Measurements from ENCODE around the gene BAK1. TPM values are rescaled to one million over a fixed set of nuclear protein-coding genes. Genes with fewer than 3 reads are reported as not detected.

Gene BAK1
- total and polyA plus RNA-seq, 2 of the 13 experiments (the other 11 are each of a cell fraction or from before 2014, with no cell fraction given): 15.0 to 23.8 TPM

DNA sequence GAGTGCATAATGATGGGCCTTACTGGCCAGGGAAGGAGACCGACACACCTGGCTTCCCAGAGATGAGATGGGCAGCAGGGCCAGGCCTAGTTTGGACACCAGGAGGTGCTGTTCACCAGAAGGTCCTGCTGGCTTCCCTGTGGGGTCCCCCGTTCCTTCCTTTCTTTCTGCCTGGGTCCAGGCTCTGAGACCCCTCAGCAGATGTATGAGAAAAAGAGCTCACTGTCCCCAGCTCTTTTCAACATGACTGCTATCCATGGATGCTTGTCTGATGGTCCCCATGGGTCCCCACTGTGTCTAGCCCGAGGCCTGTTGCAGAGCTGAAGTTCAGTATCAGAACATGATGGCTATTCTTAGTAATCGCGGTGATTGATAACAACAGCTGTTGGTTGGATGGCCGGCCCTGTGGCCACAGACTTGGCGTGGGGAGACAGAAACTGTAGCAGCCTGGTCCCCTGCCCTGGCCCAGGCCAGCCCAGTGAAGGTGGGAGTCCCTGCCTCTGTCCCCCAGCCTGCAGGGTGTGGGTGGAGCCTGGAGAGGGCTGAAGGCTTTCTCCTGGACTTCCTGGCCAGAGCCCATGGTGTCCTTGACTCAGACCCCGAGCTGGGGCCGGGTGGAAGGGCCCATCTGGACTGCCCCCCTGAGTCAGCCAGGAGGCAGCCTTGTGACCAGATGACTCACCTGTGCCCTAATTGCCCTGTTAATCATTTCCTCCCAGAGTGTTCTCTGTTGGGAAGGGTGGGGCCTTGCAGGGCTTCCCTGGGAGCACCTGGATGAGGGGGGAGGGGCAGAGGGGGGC lies 9.9 kb upstream of the BAK1 start (continued):
- TF ChIP-seq, protein P1, sequence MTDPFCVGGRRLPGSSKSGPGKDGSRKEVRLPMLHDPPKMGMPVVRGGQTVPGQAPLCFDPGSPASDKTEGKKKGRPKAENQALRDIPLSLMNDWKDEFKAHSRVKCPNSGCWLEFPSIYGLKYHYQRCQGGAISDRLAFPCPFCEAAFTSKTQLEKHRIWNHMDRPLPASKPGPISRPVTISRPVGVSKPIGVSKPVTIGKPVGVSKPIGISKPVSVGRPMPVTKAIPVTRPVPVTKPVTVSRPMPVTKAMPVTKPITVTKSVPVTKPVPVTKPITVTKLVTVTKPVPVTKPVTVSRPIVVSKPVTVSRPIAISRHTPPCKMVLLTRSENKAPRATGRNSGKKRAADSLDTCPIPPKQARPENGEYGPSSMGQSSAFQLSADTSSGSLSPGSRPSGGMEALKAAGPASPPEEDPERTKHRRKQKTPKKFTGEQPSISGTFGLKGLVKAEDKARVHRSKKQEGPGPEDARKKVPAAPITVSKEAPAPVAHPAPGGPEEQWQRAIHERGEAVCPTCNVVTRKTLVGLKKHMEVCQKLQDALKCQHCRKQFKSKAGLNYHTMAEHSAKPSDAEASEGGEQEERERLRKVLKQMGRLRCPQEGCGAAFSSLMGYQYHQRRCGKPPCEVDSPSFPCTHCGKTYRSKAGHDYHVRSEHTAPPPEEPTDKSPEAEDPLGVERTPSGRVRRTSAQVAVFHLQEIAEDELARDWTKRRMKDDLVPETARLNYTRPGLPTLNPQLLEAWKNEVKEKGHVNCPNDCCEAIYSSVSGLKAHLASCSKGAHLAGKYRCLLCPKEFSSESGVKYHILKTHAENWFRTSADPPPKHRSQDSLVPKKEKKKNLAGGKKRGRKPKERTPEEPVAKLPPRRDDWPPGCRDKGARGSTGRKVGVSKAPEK (CRISPR knock-in tag; IDR thresholded peaks at IDR 0.05; ENCODE audit: borderline replicate concordance): no peak
- TF ChIP-seq ZFP62 (CRISPR knock-in tag; IDR thresholded peaks at IDR 0.05) (no peak), SIX1 (CRISPR knock-in tag; IDR thresholded peaks at IDR 0.05; ENCODE audit: borderline replicate concordance) (no peak), AGO2 (optimal IDR thresholded peaks at IDR 0.05; ENCODE audit: low read depth, low read length) (no peak), MEF2D (CRISPR knock-in tag; IDR thresholded peaks at IDR 0.05) (peak; percentile 73; the same call in 1 of the 2 replicates), ZNF121 (CRISPR knock-in tag; IDR thresholded peaks at IDR 0.05) (peak; percentile 26; the same call in 1 of the 2 replicates), KLF16 (CRISPR knock-in tag; IDR thresholded peaks at IDR 0.05) (0 out of 4 replicates have a peak, but pooled peaks of 1 of the 2 experiments have one; percentile 18)
- TF ChIP-seq, protein P2, sequence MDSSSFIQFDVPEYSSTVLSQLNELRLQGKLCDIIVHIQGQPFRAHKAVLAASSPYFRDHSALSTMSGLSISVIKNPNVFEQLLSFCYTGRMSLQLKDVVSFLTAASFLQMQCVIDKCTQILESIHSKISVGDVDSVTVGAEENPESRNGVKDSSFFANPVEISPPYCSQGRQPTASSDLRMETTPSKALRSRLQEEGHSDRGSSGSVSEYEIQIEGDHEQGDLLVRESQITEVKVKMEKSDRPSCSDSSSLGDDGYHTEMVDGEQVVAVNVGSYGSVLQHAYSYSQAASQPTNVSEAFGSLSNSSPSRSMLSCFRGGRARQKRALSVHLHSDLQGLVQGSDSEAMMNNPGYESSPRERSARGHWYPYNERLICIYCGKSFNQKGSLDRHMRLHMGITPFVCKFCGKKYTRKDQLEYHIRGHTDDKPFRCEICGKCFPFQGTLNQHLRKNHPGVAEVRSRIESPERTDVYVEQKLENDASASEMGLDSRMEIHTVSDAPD (CRISPR knock-in tag; IDR thresholded peaks at IDR 0.05): 0 out of 2 replicates have a peak, but pooled peaks have one; percentile 30
- TF ChIP-seq, protein P3, sequence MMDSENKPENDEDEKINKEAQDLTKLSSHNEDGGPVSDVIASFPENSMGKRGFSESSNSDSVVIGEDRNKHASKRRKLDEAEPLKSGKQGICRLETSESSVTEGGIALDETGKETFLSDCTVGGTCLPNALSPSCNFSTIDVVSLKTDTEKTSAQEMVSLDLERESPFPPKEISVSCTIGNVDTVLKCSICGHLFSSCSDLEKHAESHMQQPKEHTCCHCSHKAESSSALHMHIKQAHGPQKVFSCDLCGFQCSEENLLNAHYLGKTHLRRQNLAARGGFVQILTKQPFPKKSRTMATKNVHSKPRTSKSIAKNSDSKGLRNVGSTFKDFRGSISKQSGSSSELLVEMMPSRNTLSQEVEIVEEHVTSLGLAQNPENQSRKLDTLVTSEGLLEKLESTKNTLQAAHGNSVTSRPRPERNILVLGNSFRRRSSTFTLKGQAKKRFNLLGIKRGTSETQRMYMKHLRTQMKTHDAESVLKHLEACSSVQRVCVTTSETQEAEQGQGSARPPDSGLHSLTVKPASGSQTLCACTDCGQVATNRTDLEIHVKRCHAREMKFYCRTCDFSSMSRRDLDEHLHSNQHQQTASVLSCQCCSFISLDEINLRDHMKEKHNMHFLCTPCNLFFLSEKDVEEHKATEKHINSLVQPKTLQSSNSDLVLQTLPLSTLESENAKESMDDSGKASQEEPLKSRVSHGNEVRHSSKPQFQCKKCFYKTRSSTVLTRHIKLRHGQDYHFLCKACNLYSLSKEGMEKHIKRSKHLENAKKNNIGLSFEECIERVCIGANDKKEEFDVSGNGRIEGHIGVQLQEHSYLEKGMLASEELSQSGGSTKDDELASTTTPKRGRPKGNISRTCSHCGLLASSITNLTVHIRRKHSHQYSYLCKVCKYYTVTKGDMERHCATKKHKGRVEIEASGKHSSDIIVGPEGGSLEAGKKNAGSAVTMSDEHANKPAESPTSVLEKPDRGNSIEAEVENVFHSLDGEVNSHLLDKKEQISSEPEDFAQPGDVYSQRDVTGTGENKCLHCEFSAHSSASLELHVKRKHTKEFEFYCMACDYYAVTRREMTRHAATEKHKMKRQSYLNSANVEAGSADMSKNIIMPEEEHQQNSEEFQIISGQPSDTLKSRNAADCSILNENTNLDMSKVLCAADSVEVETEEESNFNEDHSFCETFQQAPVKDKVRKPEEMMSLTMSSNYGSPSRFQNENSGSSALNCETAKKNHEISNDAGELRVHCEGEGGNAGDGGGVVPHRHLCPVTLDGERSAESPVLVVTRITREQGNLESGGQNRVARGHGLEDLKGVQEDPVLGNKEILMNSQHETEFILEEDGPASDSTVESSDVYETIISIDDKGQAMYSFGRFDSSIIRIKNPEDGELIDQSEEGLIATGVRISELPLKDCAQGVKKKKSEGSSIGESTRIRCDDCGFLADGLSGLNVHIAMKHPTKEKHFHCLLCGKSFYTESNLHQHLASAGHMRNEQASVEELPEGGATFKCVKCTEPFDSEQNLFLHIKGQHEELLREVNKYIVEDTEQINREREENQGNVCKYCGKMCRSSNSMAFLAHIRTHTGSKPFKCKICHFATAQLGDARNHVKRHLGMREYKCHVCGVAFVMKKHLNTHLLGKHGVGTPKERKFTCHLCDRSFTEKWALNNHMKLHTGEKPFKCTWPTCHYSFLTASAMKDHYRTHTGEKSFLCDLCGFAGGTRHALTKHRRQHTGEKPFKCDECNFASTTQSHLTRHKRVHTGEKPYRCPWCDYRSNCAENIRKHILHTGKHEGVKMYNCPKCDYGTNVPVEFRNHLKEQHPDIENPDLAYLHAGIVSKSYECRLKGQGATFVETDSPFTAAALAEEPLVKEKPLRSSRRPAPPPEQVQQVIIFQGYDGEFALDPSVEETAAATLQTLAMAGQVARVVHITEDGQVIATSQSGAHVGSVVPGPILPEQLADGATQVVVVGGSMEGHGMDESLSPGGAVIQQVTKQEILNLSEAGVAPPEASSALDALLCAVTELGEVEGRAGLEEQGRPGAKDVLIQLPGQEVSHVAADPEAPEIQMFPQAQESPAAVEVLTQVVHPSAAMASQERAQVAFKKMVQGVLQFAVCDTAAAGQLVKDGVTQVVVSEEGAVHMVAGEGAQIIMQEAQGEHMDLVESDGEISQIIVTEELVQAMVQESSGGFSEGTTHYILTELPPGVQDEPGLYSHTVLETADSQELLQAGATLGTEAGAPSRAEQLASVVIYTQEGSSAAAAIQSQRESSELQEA (CRISPR knock-in tag; IDR thresholded peaks at IDR 0.05; ENCODE audit: not compliant biosample characterization): no peak
- TF ChIP-seq, protein P4, sequence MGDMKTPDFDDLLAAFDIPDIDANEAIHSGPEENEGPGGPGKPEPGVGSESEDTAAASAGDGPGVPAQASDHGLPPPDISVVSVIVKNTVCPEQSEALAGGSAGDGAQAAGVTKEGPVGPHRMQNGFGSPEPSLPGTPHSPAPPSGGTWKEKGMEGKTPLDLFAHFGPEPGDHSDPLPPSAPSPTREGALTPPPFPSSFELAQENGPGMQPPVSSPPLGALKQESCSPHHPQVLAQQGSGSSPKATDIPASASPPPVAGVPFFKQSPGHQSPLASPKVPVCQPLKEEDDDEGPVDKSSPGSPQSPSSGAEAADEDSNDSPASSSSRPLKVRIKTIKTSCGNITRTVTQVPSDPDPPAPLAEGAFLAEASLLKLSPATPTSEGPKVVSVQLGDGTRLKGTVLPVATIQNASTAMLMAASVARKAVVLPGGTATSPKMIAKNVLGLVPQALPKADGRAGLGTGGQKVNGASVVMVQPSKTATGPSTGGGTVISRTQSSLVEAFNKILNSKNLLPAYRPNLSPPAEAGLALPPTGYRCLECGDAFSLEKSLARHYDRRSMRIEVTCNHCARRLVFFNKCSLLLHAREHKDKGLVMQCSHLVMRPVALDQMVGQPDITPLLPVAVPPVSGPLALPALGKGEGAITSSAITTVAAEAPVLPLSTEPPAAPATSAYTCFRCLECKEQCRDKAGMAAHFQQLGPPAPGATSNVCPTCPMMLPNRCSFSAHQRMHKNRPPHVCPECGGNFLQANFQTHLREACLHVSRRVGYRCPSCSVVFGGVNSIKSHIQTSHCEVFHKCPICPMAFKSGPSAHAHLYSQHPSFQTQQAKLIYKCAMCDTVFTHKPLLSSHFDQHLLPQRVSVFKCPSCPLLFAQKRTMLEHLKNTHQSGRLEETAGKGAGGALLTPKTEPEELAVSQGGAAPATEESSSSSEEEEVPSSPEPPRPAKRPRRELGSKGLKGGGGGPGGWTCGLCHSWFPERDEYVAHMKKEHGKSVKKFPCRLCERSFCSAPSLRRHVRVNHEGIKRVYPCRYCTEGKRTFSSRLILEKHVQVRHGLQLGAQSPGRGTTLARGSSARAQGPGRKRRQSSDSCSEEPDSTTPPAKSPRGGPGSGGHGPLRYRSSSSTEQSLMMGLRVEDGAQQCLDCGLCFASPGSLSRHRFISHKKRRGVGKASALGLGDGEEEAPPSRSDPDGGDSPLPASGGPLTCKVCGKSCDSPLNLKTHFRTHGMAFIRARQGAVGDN (CRISPR knock-in tag; IDR thresholded peaks at IDR 0.05): peak; percentile 72

All from HepG2 (cell line).